ENCODE data around the gene NECTIN3. TPM values are rescaled to one million over a fixed set of nuclear protein-coding genes. Genes with fewer than 3 reads are reported as not detected.
A peak's percentile ranks its signal among the peaks of the same experiment; 100 is the strongest.

NECTIN3 gene
- total and polyA plus RNA-seq, 4 donors, result 9.0 to 31.8 (median 15.3) TPM

GRCh38 chr3:111073218-111073617 lies 1.6 kb downstream of the NECTIN3 start:
- H3K4me3 ChIP-seq (ENCODE audit: low read depth in 1 of 3, low read length in 3 of 3), result peak overlapping the region; percentile 88 to 98 (median 91)
- WGBS, result 44% methylated on average over 5 of the region's 5 CpGs
- peak overlapping the region; percentile 72 to 92 for H3K9ac ChIP-seq (ENCODE audit: low read depth in 1 of 2, low read length in 2 of 2)

GRCh38 chr3:111076732-111077131 lies 5.1 kb downstream of the NECTIN3 start:
- no peak for DNase-seq (ENCODE audit: low spot score)
- TF ChIP-seq ATF3 (IDR thresholded peaks at IDR 0.05), result no peak
- TF ChIP-seq FOXA1 (IDR thresholded peaks at IDR 0.05), result no peak
- no peak for TF ChIP-seq ZBTB33 (IDR thresholded peaks at IDR 0.05)
- TF ChIP-seq HNF4G (IDR thresholded peaks at IDR 0.05), result no peak
- no peak for TF ChIP-seq TAF1 (conservative IDR thresholded peaks at IDR 0.05)
- TF ChIP-seq RXRA (IDR thresholded peaks at IDR 0.05), result no peak
- TF ChIP-seq RAD21 (IDR thresholded peaks at IDR 0.05), result no peak
- no peak for TF ChIP-seq HNF4A (conservative IDR thresholded peaks at IDR 0.05)
- no peak for TF ChIP-seq GABPA (IDR thresholded peaks at IDR 0.05 in 1 of 2, conservative IDR thresholded peaks at IDR 0.05 in 1 of 2)
- no peak for TF ChIP-seq CTCF (IDR thresholded peaks at IDR 0.05; ENCODE audit: low read depth, low read length, missing input control)
- no peak overlapping the region for H3K9ac ChIP-seq (ENCODE audit: low read depth in 1 of 2, low read length in 2 of 2)
- no peaks in the 10 kb centered on the region for H3K9me3 ChIP-seq (ENCODE audit: control insufficient read depth in 4 of 4, low read length in 3 of 4)
- no peaks in the 10 kb centered on the region for H3K36me3 ChIP-seq (ENCODE audit: control insufficient read depth in 4 of 4, insufficient read depth in 3 of 4, low read depth in 1 of 4, low read length in 3 of 4)
- no peak overlapping the region for H3K4me3 ChIP-seq (ENCODE audit: low read depth in 1 of 3, low read length in 3 of 3)
- H3K27ac ChIP-seq (ENCODE audit: low read depth in 1 of 2, low read length in 2 of 2), result no peak overlapping the region
- WGBS, result 97% methylated on average over 5 of the region's 5 CpGs
- H3K4me1 ChIP-seq (ENCODE audit: control insufficient read depth in 4 of 4, insufficient read depth in 4 of 4, low read length in 3 of 4), result peaks cover 2 to 37% (median 22%) of the 10 kb centered on the region in 4 donors
- H3K27me3 ChIP-seq (ENCODE audit: control insufficient read depth in 4 of 4, insufficient read depth in 4 of 4, low read length in 3 of 4), result no peaks in the 10 kb centered on the region

More at GRCh38 chr3:111073218-111073617, 1.6 kb downstream of the NECTIN3 start:
- TF ChIP-seq RAD21 (IDR thresholded peaks at IDR 0.05) (no peak), ATF3 (IDR thresholded peaks at IDR 0.05) (no peak), HNF4G (IDR thresholded peaks at IDR 0.05) (no peak), FOXA2 (IDR thresholded peaks at IDR 0.05) (no peak), JUND (IDR thresholded peaks at IDR 0.05) (no peak), MAX (IDR thresholded peaks at IDR 0.05) (no peak), HNF4A (conservative IDR thresholded peaks at IDR 0.05) (no peak)
- no peaks in the 10 kb centered on the region for H3K36me3 ChIP-seq (ENCODE audit: control insufficient read depth in 4 of 4, insufficient read depth in 3 of 4, low read depth in 1 of 4, low read length in 3 of 4)
- DNase-seq (ENCODE audit: low spot score), result no peak
- peaks cover 2 to 42% (median 27%) of the 10 kb centered on the region in 4 donors for H3K4me1 ChIP-seq (ENCODE audit: control insufficient read depth in 4 of 4, insufficient read depth in 4 of 4, low read length in 3 of 4)
- H3K27me3 ChIP-seq (ENCODE audit: control insufficient read depth in 4 of 4, insufficient read depth in 4 of 4, low read length in 3 of 4), result no peaks in the 10 kb centered on the region
- H3K27ac ChIP-seq (ENCODE audit: low read depth in 1 of 2, low read length in 2 of 2), result no peak overlapping the region
- no peaks in the 10 kb centered on the region for H3K9me3 ChIP-seq (ENCODE audit: control insufficient read depth in 4 of 4, low read length in 3 of 4)

- Histone ChIP-seq H3K36me3 (ENCODE audit: control insufficient read depth in 4 of 4, insufficient read depth in 3 of 4, low read depth in 1 of 4, low read length in 3 of 4) (no peaks in the 10 kb centered on the region), H3K9ac (ENCODE audit: low read depth in 1 of 2, low read length in 2 of 2) (no peak overlapping the region), H3K4me3 (ENCODE audit: low read depth in 1 of 3, low read length in 3 of 3) (no peak overlapping the region), H3K27ac (ENCODE audit: low read depth in 1 of 2, low read length in 2 of 2) (no peak overlapping the region), H3K4me1 (ENCODE audit: control insufficient read depth in 4 of 4, insufficient read depth in 4 of 4, low read length in 3 of 4) (peaks cover 2 to 36% (median 22%) of the 10 kb centered on the region in 4 donors), H3K27me3 (ENCODE audit: control insufficient read depth in 4 of 4, insufficient read depth in 4 of 4, low read length in 3 of 4) (no peaks in the 10 kb centered on the region), H3K9me3 (ENCODE audit: control insufficient read depth in 4 of 4, low read length in 3 of 4) (no peaks in the 10 kb centered on the region)
- 47% methylated on average over 2 of the region's 2 CpGs for WGBS
- no peak for DNase-seq (ENCODE audit: low spot score)
- TF ChIP-seq FOXA1 (IDR thresholded peaks at IDR 0.05) (no peak), REST (IDR thresholded peaks at IDR 0.05) (no peak), EGR1 (IDR thresholded peaks at IDR 0.05; ENCODE audit: low read depth in 2 of 2) (no peak), NR2F2 (IDR thresholded peaks at IDR 0.05) (no peak), TAF1 (conservative IDR thresholded peaks at IDR 0.05) (no peak), MAX (IDR thresholded peaks at IDR 0.05) (no peak), RXRA (IDR thresholded peaks at IDR 0.05) (no peak), CTCF (IDR thresholded peaks at IDR 0.05; ENCODE audit: low read depth, low read length, missing input control) (no peak), HNF4A (conservative IDR thresholded peaks at IDR 0.05) (peak; percentile 45 to 54)
Observed at GRCh38 chr3:111077369-111077768, 5.8 kb downstream of the NECTIN3 start.

Data from liver (tissue), 9 donors.